Fibroblast of lung (primary cell): Measurements from ENCODE around the gene MAN2C1.

ENCODE experiments used
- CTCF ChIP-seq, 2 donors: IDR thresholded peaks in 1 of 2; conservative IDR thresholded peaks in 1 of 2; 1 replicate in 1 of 2; 2 replicates in 1 of 2; pipeline ENCODE4 v1.5.1; 2011 to 2012; ENCODE audit warnings: low read length in 2 of 2, control low read depth in 1 of 2, inconsistent platforms in 1 of 2, low read depth in 1 of 2, mild to moderate bottlenecking in 1 of 2
- EZH2 ChIP-seq: IDR thresholded peaks from 2 replicates; pipeline ENCODE4 v1.5.1; 2012; ENCODE audit warnings: low read length, control low read depth, mild to moderate bottlenecking; ENCODE audit errors: missing control alignments

- TF ChIP-seq CTCF (conservative IDR thresholded peaks at IDR 0.05 in 1 of 2, IDR thresholded peaks at IDR 0.05 in 1 of 2; ENCODE audit: low read depth in 1 of 2, low read length in 2 of 2), result no peak
- TF ChIP-seq EZH2, result no peak
Observed at GRCh38 chr15:75350601-75351361, 17.6 kb downstream of the MAN2C1 start.
